SIG-M5 (cell line): ENCODE results near the gene TRIM9.

ENCODE experiments used
- DNase-seq: peaks from one replicate; lab custom pipeline; 2025; lab: John Stamatoyannopoulos, UW

TRIM9 gene

GRCh38 chr14:51093371-51094281 lies 1.3 kb downstream of the TRIM9 start:
- no peak for DNase-seq

GRCh38 chr14:51092965-51093364 lies 1.9 kb downstream of the TRIM9 start:
- no peak for DNase-seq

DNA sequence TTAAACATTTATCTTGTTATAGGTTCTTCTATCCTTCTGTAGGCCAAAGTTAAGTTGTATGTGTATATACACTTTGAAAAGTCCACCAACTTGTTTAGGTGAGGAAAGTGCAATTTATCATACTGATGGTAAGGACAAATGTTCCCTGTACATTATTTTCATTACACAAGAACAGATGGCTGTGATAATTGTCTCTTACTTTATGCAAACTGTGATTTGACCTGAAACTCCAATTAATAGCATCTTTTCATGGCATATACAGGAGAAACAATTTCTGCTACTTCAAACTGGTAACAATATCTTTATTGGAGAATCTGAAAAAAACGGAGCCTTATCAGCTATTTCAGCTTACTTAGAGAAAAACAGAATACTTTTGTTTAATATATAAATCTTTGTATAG lies 5.6 kb downstream of the TRIM9 start:
- DNase-seq, result no peak

GRCh38 chr14:51087031-51087441 lies 7.9 kb downstream of the TRIM9 start:
- DNase-seq, result no peak

- DNase-seq, result no peak
These were observed 8.9 kb downstream of the TRIM9 start for GRCh38 chr14:51086044-51086443.

GRCh38 chr14:51084962-51085361 lies 9.9 kb downstream of the TRIM9 start:
- no peak for DNase-seq

GRCh38 chr14:51084507-51084906 lies 10.4 kb downstream of the TRIM9 start:
- no peak for DNase-seq

GRCh38 chr14:51082349-51082748 lies 12.6 kb downstream of the TRIM9 start:
- no peak for DNase-seq

- DNase-seq, result no peak
These were observed 13.2 kb downstream of the TRIM9 start for GRCh38 chr14:51081712-51082111.

DNA sequence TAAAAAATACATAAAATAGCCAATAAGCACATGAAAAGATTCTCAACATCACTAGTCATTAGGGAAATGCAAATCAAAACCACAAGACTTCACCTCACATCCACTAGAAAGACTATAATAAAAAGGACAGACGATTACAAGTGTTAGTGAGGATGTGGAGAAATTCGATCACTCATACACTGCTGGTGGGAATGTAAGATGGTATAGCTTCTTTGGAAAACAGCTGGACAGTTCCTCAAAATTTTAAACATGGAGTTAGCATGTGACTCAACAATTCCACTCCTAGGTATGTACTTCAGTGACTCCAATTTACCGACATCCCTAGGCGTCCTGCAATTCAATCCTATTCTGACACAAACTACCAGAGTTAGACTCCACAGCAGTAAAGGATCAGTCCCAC lies 13.7 kb downstream of the TRIM9 start:
- no peak for DNase-seq

DNA sequence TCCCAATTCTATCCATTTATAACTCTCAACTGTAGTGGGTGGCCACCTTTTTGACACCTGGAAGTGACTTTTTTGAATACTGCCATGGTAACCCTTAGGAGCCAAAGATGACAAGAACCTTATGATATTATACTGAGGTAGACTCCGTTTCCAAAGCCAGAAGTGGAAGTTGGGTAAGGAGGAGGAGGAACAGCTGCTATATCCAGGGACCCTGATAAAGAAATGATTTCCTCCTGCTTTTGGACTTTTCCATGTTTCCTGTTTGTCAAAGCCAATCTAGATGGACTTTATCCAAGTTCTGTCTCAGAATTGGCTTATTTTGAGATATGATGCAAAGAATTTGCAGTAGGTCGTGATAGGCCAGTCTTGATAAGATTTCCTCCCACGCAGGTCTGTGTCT lies 14.3 kb downstream of the TRIM9 start:
- no peak for DNase-seq

DNA sequence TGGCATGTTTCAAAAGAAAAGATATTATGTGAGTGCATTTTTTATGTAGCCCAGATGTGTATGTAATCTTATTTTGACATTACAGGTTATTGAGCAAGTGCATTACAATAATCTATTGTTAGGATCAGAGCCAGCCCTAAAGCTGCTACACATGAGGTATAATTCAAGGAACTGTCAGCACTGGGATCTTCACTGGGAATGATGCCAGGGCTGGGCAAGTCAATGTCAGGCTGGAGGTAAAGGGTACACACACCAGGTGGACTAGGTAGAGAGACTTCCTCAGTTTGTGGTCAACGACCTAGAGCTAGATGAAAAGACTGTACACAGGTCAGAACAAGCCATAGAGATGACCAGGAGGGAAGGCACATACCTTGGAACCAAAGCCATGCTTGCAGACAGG lies 15.4 kb downstream of the TRIM9 start:
- DNase-seq, result no peak

DNA sequence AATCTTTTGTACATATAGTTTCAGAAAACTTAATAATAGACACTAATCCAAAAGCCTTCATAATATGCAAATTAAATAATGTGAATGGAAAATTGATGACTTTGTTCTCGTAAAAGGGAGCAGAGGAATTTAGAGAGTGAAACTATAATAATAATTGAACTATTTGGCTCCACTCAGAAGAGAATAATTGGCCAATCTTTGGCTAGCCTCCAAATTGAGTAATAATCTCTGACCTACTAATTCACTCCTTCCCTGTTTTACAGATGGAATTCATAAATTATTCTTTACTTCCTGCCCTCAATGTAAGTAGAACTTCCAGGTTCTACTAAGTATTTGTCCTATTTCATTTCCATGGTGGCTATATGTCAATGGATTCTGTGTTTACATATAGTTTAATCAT lies 15.8 kb downstream of the TRIM9 start:
- no peak for DNase-seq

DNA sequence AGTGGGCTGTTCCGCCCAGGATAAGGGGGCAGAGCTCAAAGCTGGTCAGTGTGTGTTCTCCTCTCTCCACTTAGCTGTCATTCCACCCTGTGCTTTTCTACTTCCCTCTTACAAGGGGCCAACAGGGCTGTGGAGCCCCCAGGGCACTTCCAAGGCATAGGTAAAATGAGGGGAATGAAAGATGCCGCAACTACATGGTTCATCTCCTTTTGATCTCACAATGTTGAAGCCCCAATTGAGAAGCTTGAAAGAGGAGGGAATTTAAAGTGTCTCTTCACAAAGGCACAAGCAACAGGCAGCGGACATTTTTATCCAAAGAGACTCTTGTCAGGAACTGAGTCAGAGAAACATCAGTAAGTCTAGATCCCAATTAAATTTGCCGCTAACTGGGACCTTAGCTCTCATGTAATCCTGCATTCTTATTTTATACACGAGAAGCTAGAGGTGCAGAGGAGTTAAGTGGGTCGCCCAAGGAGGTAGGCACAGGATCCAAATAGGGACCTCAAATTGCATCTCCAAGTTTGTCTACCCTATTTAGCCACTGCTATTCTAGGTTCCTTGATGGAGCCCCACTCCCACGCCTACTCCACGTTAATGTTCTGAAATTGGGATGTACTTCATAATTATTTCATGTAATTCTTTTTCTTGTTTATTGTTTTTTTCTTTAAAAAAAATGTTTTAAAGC lies 20.1 kb downstream of the TRIM9 start:
- no peak for DNase-seq

DNA sequence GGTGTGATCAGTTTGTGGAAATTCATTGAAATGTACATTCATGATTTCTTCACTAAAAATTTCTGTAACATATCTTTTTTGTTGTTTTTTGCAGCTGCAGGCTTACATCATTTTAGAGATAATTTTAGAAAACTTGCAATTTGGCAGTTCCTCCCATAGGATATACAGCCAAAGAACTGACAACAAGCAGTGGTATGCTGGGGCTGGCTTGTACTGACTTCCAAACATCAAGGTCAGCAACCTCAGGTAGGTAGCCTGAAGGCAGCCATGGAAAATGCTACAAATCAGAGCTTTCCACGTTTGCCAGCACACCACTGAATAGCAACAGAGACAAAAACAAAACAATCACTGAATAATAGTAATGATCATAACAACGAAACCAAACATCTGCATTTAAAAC lies 21.2 kb downstream of the TRIM9 start:
- no peak for DNase-seq

DNA sequence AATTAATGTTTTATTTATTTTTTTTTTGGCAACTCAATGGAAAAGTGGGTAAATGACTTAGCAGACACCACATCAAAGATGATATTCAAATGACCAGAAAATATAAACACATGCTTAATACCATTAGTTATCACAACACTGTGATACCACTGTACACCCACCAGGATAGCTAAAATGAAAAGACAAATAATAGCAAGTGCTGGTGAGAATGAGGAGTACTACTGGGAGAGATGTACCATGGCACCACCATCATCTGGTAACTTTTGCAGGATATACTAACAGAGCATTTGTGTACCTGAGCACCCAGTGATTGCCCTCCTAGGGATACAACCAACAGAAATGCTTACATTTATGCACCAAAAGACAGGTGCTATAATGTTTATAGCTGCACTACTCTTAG lies 21.9 kb downstream of the TRIM9 start:
- DNase-seq, result no peak

DNA sequence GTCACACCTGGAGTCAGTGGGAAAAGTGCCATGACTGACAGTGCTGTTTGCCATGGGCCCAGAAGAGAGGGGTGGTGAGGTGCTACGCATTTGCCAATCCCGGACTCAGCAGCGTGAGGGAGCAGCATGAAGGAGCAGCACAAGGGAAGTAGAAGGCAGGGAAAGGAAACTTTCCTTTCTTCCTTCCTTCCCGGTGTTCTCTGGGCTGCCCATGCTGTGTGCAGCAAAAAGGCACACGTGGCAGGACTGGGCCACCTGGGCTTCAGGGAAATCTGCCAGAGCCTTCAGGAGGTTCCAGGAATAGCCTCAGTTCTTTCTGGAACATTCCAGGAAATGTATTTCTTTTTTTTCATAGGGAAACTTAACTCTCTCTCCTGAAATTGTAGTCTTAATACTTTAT lies 23.0 kb downstream of the TRIM9 start:
- no peak for DNase-seq

DNA sequence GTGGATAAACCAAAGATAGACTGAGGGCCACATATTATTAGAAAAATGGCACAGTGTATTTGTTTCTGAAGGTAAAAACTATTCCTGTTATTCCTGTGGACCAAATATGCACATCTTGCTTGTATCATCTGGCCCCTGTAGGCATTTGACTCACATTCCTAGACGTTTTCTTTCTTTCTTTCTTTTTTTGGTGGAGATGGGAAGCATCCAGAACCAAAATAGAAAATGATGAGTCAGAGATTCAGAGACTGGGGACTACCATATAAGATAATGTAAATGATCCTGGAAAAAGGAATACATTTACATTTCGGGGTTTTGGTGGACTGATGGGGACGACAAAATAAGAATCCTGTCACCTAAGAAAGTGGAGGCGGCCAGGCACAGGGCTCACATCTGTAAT lies 24.2 kb downstream of the TRIM9 start:
- DNase-seq, result no peak

DNA sequence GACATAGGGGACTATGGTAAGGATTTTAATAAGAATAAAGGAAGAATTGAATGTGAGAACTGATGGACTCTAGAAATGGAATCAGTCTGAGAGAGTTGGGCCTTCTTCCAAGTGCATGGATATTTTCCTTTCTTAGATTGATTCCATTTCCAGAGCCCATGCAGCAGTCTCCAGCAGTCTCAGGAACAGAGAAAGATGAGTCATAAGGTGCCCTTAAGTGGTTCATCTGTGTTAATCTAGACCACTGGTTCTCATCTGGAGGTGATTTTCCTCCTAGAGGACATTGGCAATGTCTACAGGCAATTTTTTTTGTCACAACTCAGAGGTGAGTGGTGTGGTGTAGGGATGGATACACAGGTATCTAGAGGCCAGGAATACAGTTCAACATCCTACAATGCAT lies 25.9 kb downstream of the TRIM9 start:
- no peak for DNase-seq

GRCh38 chr14:51068268-51068667 lies 26.6 kb downstream of the TRIM9 start:
- DNase-seq, result no peak

DNA sequence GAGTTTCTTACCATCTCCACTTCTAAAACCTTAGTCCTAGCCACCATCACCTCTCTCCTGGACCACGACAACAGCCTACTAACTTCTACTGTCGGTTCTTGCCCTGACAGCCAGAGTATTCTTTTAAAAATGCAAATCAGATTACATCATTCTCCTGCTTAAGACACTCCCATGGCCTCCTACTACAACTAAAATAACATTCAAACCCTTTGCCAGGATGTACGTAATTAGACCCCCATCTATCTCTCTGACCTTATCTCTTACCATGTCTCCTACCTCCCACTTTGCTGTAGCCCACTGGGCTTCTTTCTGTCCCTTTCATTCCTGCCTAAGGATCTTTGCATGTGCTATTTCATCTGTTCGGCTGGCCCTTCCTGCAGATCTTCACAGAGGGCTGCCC lies 27.6 kb downstream of the TRIM9 start:
- DNase-seq, result no peak

DNA sequence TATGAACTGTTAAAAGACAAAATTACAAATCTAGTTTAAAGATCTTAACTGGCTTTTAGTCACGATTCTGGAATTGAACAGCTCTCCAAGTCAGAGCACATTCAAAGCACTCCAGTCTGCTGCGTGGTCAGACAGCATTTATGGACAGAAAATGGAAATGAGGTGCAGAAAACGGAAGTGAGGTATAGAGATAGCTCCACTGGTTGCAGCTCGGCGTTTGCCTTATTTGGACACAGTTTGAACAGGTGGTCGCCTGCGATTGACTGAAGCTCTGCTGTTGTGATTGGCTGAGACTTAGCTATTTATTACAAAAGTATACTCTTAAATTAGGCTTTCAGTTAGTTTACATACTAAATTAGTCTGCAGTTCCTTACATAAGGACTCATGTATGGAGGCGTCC lies 28.3 kb downstream of the TRIM9 start:
- no peak for DNase-seq

DNA sequence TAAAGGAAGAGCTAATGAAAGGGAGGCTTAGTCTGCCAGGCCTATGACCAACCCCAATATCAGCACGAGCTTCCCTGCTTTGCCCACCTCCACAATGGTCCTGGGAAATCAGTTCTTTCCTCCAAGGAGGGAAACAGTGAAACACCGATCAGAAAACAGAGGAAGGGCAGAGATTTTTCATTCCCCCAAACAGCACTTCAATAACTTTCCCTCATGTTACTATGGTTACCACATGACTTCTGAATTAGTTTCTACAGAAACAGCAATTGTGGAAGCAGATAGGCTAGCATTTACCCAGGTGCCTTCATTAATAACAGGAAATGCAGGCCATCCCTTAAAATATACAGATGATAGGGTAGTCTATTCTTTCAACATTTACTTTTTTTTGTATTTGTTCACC lies 35.9 kb downstream of the TRIM9 start:
- no peak for DNase-seq

- no peak for DNase-seq
These were observed 36.5 kb downstream of the TRIM9 start for GRCh38 chr14:51058382-51058781.
